Spinal cord (tissue), 10 donors: ENCODE results near the gene CERS1. TPM values are rescaled to one million over a fixed set of nuclear protein-coding genes. Genes with fewer than 3 reads are reported as not detected.
"Not testable (repeated sequence)": the region's sequence is repeated elsewhere in the genome, so short reads cannot be mapped to it uniquely, and the experiment has no call there.

Source experiments
- DNase-seq, 6 donors: peaks; one replicate each; pipeline versions ENCODE4 v3.0.0 to v3.0.0-alpha.2; 2013 to 2015; ENCODE audit warnings: low spot score in 6 of 6, low read depth in 4 of 6
- H3K27ac ChIP-seq: one replicate; pipeline ENCODE4 v1.5.1; 2013; ENCODE audit warnings: low read depth, low read length, control low read depth
- H3K27me3 ChIP-seq: one replicate; pipeline ENCODE4 v1.6.1; 2013; ENCODE audit warnings: low read length; ENCODE audit not compliant: control insufficient read depth, insufficient read depth
- H3K36me3 ChIP-seq: one replicate; pipeline ENCODE4 v1.6.1; 2013; ENCODE audit warnings: low read length; ENCODE audit not compliant: control insufficient read depth, insufficient read depth
- H3K4me1 ChIP-seq: one replicate; pipeline ENCODE4 v1.6.1; 2013; ENCODE audit warnings: low read length; ENCODE audit not compliant: control insufficient read depth, insufficient read depth
- H3K4me3 ChIP-seq: one replicate; pipeline ENCODE4 v1.5.1; 2013; ENCODE audit warnings: low read depth, low read length, control low read depth
- H3K9me3 ChIP-seq: one replicate; pipeline ENCODE4 v1.6.1; 2013; ENCODE audit warnings: low read length; ENCODE audit not compliant: control insufficient read depth, insufficient read depth
- WGBS: methylation state at CpG from one replicate; pipeline ENCODE4 v1.1.5; 2013; ENCODE audit warnings: missing lambda C conversion rate; ENCODE audit not compliant: insufficient coverage; 5-methylcytosine and 5-hydroxymethylcytosine counted together
- polyA plus RNA-seq, 2 donors: library from polyadenylated mRNA; unstranded; fragments of 120-200 nt; gene quantifications; one replicate each; pipeline ENCODE4 v1.2.1, GENCODE V29; 2013; ENCODE audit not compliant: insufficient read length in 2 of 2
- total RNA-seq, 2 donors: library from RNA; depleted of rRNA in 1 of 2; stranded (reverse); fragments of 120-200 nt in 1 of 2; fragments of >200 nt in 1 of 2; gene quantifications; one replicate each; pipeline versions ENCODE4 v1.2.3 to v1.2.4, GENCODE V29; 2013 to 2014
- donor health status: healthy.

The CERS1 gene
- total and polyA plus RNA-seq, 4 donors, result 22.5 to 141 (median 76.8) TPM

GRCh38 chr19:18906605-18907519 is 10.9 kb upstream of the CERS1 start:
- Histone ChIP-seq H3K27ac (peak overlapping the region; percentile 85), H3K36me3 (peaks cover 85% of the 10 kb centered on the region), H3K4me3 (no peak overlapping the region)

GRCh38 chr19:18905513-18906236 is 9.7 kb upstream of the CERS1 start:
- H3K27me3 ChIP-seq, result no peaks in the 10 kb centered on the region
- no peak overlapping the region for H3K4me3 ChIP-seq
- no peaks in the 10 kb centered on the region for H3K9me3 ChIP-seq
- H3K27ac ChIP-seq, result peak overlapping the region; percentile 85
- no peak for DNase-seq
- H3K4me1 ChIP-seq, result peaks cover 67% of the 10 kb centered on the region
- 90% methylated on average over 26 of the region's 26 CpGs for WGBS
- H3K36me3 ChIP-seq, result peaks cover 88% of the 10 kb centered on the region

More at GRCh38 chr19:18906605-18907519, 10.9 kb upstream of the CERS1 start:
- Histone ChIP-seq H3K27me3 (no peaks in the 10 kb centered on the region), H3K9me3 (no peaks in the 10 kb centered on the region), H3K4me1 (peaks cover 70% of the 10 kb centered on the region)
- WGBS, result 71% methylated on average over 36 of the region's 36 CpGs
- DNase-seq, result peak in 3 of 6 donors; percentile 43 to 83 (median 47)

- Histone ChIP-seq H3K4me3 (no peak overlapping the region), H3K27ac (peak overlapping the region; percentile 85), H3K27me3 (no peaks in the 10 kb centered on the region), H3K36me3 (peaks cover 88% of the 10 kb centered on the region), H3K4me1 (peaks cover 61% of the 10 kb centered on the region), H3K9me3 (no peaks in the 10 kb centered on the region)
- WGBS, result 86% methylated on average over 6 of the region's 8 CpGs
- no peak for DNase-seq
These were observed 9.1 kb upstream of the CERS1 start for GRCh38 chr19:18905058-18905456.

- DNase-seq, result peak in 3 of 6 donors; percentile 62 to 87 (median 66)
- WGBS, result 71% methylated on average over 25 of the region's 25 CpGs
- H3K4me1 ChIP-seq, result peaks cover 58% of the 10 kb centered on the region
- H3K4me3 ChIP-seq, result no peak overlapping the region
- peaks cover 89% of the 10 kb centered on the region for H3K36me3 ChIP-seq
- H3K27ac ChIP-seq, result peak overlapping the region; percentile 85
- H3K27me3 ChIP-seq, result no peaks in the 10 kb centered on the region
- H3K9me3 ChIP-seq, result no peaks in the 10 kb centered on the region
These were observed 8.5 kb upstream of the CERS1 start for GRCh38 chr19:18904334-18905057.

GRCh38 chr19:18903156-18904037 is 7.4 kb upstream of the CERS1 start:
- no peak for DNase-seq
- H3K27ac ChIP-seq, result peak overlapping the region; percentile 85
- peaks cover 91% of the 10 kb centered on the region for H3K36me3 ChIP-seq

GRCh38 chr19:18902519-18902918 is 6.6 kb upstream of the CERS1 start:
- WGBS, result 87% methylated on average over 3 of the region's 5 CpGs
- H3K9me3 ChIP-seq, DNase-seq, H3K27ac ChIP-seq, H3K27me3 ChIP-seq, H3K4me3 ChIP-seq: not testable (repeated sequence)
- Histone ChIP-seq H3K4me1 (peaks cover 63% of the 10 kb centered on the region), H3K36me3 (peaks cover 89% of the 10 kb centered on the region)

More at GRCh38 chr19:18903156-18904037, 7.4 kb upstream of the CERS1 start:
- Histone ChIP-seq H3K4me3 (no peak overlapping the region), H3K27me3 (no peaks in the 10 kb centered on the region), H3K9me3 (no peaks in the 10 kb centered on the region), H3K4me1 (peaks cover 61% of the 10 kb centered on the region)
- 84% methylated on average over 25 of the region's 29 CpGs for WGBS

- Histone ChIP-seq H3K27ac (no peak overlapping the region), H3K4me1 (peaks cover 64% of the 10 kb centered on the region), H3K27me3 (no peaks in the 10 kb centered on the region), H3K36me3 (peaks cover 81% of the 10 kb centered on the region), H3K9me3 (no peaks in the 10 kb centered on the region), H3K4me3 (no peak overlapping the region)
- no peak for DNase-seq
- 81% methylated on average over 2 of the region's 7 CpGs for WGBS
These were observed 5.5 kb upstream of the CERS1 start for GRCh38 chr19:18901491-18901890.

- Histone ChIP-seq H3K27me3 (no peaks in the 10 kb centered on the region), H3K4me3 (no peak overlapping the region), H3K4me1 (peaks cover 60% of the 10 kb centered on the region), H3K36me3 (peaks cover 75% of the 10 kb centered on the region), H3K9me3 (no peaks in the 10 kb centered on the region), H3K27ac (no peak overlapping the region)
- WGBS, result 94% methylated on average over 17 of the region's 17 CpGs
- no peak for DNase-seq
These were observed 4.9 kb upstream of the CERS1 start for GRCh38 chr19:18900700-18901481.
